Common myeloid progenitor, CD34-positive (primary cell): ENCODE results near the gene ARHGAP8.

ENCODE experiments used
- CTCF ChIA-PET: fragments of 350-600 bp; sonication (Branson Sonifier 250); formaldehyde crosslinking; loops from one replicate; lab custom pipeline; 2021; ENCODE audit warnings: antibody characterized with exemption; lab: Charles Lee
- POLR2A ChIA-PET: fragments of 350-600 bp; sonication (Branson Sonifier 250); formaldehyde crosslinking; loops from one replicate; lab custom pipeline; 2021; ENCODE audit warnings: antibody characterized with exemption; lab: Charles Lee
- DNase-seq, 3 donors: peaks; one replicate each; pipeline versions ENCODE4 v3.0.0 to v3.0.0-alpha.2; 2013
- H3K27ac ChIP-seq, 2 experiments: 1 replicate in 1 of 2; 2 replicates in 1 of 2; pipeline ENCODE4 v1.7.0; 2013; ENCODE audit warnings: inconsistent platforms in 2 of 2, low read length in 2 of 2, mild to moderate bottlenecking in 2 of 2, low read depth in 1 of 2, moderate library complexity in 1 of 2; ENCODE audit not compliant: severe bottlenecking in 2 of 2, insufficient read depth in 1 of 2, poor library complexity in 1 of 2
- H3K27me3 ChIP-seq, 5 experiments: replicated peaks in 2 of 5; 1 replicate in 3 of 5; 2 replicates in 2 of 5; pipeline versions ENCODE4 v1.6.1 to v1.7.0; 2013; ENCODE audit warnings: low read length in 4 of 5, mild to moderate bottlenecking in 2 of 5, moderate library complexity in 2 of 5, inconsistent platforms in 1 of 5; ENCODE audit not compliant: insufficient read depth in 5 of 5, control insufficient read depth in 4 of 5
- H3K36me3 ChIP-seq, 4 experiments: 1 replicate in 2 of 4; 2 replicates in 2 of 4; pipeline versions ENCODE4 v1.6.1 to v1.7.0; 2013; ENCODE audit warnings: low read length in 3 of 4, control low read depth in 1 of 4, mild to moderate bottlenecking in 1 of 4; ENCODE audit not compliant: control insufficient read depth in 4 of 4, insufficient read depth in 4 of 4
- H3K4me1 ChIP-seq, 4 experiments: 1 replicate in 3 of 4; 2 replicates in 1 of 4; pipeline versions ENCODE4 v1.6.1 to v1.7.1; 2013; ENCODE audit warnings: low read length in 3 of 4, mild to moderate bottlenecking in 3 of 4, control low read depth in 1 of 4, inconsistent platforms in 1 of 4, moderate library complexity in 1 of 4; ENCODE audit not compliant: control insufficient read depth in 4 of 4, insufficient read depth in 4 of 4; ENCODE audit errors: control extremely low read depth in 1 of 4
- H3K4me3 ChIP-seq, 7 experiments: 1 replicate in 4 of 7; 2 replicates in 3 of 7; pipeline versions ENCODE4 v1.5.1 to v1.7.0; 2013; ENCODE audit warnings: mild to moderate bottlenecking in 7 of 7, low read length in 6 of 7, moderate library complexity in 6 of 7, inconsistent platforms in 2 of 7, low read depth in 2 of 7, control low read depth in 1 of 7; ENCODE audit not compliant: insufficient read depth in 4 of 7, control insufficient read depth in 1 of 7; ENCODE audit errors: extremely low read depth in 1 of 7
- H3K9me3 ChIP-seq, 5 experiments: 1 replicate in 4 of 5; 2 replicates in 1 of 5; pipeline versions ENCODE4 v1.6.1 to v1.7.1; 2013; ENCODE audit warnings: low read length in 4 of 5, mild to moderate bottlenecking in 2 of 5, inconsistent platforms in 1 of 5, low read depth in 1 of 5, moderate library complexity in 1 of 5; ENCODE audit not compliant: control insufficient read depth in 4 of 5, insufficient read depth in 2 of 5; ENCODE audit errors: control extremely low read depth in 1 of 5
- WGBS: methylation state at CpG from one replicate; pipeline ENCODE4 v1.1.5; 2013; ENCODE audit not compliant: insufficient coverage; 5-methylcytosine and 5-hydroxymethylcytosine counted together

Gene ARHGAP8

GRCh38 chr22:44733426-44734106 lies 18.8 kb upstream of the ARHGAP8 start:
- POLR2A ChIA-PET = no interaction called here
- H3K4me1 ChIP-seq = peaks cover 0 to 27% (median 21%) of the 10 kb centered on the region in 4 experiments
- no peak for DNase-seq
- no peak overlapping the region for H3K4me3 ChIP-seq
- CTCF ChIA-PET = interaction anchor here (0.5 to 11.2 kb wide), 4 partner anchors 17 to 37 kb away, joined by 3 to 156 read pairs (median 10); no protein-coding TSS in a partner anchor
- H3K9me3 ChIP-seq = no peaks in the 10 kb centered on the region
- no peak overlapping the region for H3K27ac ChIP-seq
- no peaks in the 10 kb centered on the region for H3K27me3 ChIP-seq
- peaks cover 0 to 11% (median 3%) of the 10 kb centered on the region in 4 experiments for H3K36me3 ChIP-seq
- WGBS = 100% methylated on average over 8 of the region's 14 CpGs

- Histone ChIP-seq H3K4me3 (no peak overlapping the region), H3K27me3 (no peaks in the 10 kb centered on the region), H3K27ac (no peak overlapping the region), H3K36me3 (peaks cover 0 to 11% (median 3%) of the 10 kb centered on the region in 4 experiments), H3K4me1 (peaks cover 0 to 20% (median 14%) of the 10 kb centered on the region in 4 experiments), H3K9me3 (no peaks in the 10 kb centered on the region)
- no peak for DNase-seq
- CTCF ChIA-PET = interaction anchor here (1.2 to 11.2 kb wide), 8 partner anchors 19 to 53 kb away, joined by 3 to 156 read pairs (median 8); no protein-coding TSS in a partner anchor
- WGBS = 78% methylated on average over 5 of the region's 8 CpGs
- POLR2A ChIA-PET = no interaction called here
Measured at GRCh38 chr22:44734278-44734677, 18.1 kb upstream of the ARHGAP8 start.

- no peak for DNase-seq
- Histone ChIP-seq H3K9me3 (no peaks in the 10 kb centered on the region), H3K4me3 (no peak overlapping the region), H3K27ac (no peak overlapping the region), H3K4me1 (peaks cover 0 to 13% (median 7%) of the 10 kb centered on the region in 4 experiments), H3K36me3 (peaks cover 0 to 11% (median 3%) of the 10 kb centered on the region in 4 experiments), H3K27me3 (no peaks in the 10 kb centered on the region)
- ChIA-PET POLR2A (no interaction called here), CTCF (interaction anchor here (1.0 to 11.2 kb wide), 12 partner anchors 10 to 54 kb away, joined by 3 to 156 read pairs (median 8); no protein-coding TSS in a partner anchor)
- WGBS = 89% methylated on average over 21 of the region's 23 CpGs
Measured at GRCh38 chr22:44734801-44735517, 17.4 kb upstream of the ARHGAP8 start.

GRCh38 chr22:44735518-44736428 lies 16.6 kb upstream of the ARHGAP8 start:
- CTCF ChIA-PET = interaction anchor here (0.6 to 11.2 kb wide), 14 partner anchors 10 to 100 kb away, joined by 3 to 156 read pairs (median 7); no protein-coding TSS in a partner anchor
- Histone ChIP-seq H3K36me3 (peaks cover 0 to 6% (median 2%) of the 10 kb centered on the region in 4 experiments), H3K27ac (no peak overlapping the region), H3K4me3 (no peak overlapping the region), H3K27me3 (no peaks in the 10 kb centered on the region), H3K9me3 (no peaks in the 10 kb centered on the region), H3K4me1 (peaks cover 0 to 5% (median 0%) of the 10 kb centered on the region in 4 experiments)
- peak; percentile 63 to 75 (median 69) for DNase-seq
- 70% methylated on average over 19 of the region's 28 CpGs for WGBS
- POLR2A ChIA-PET = no interaction called here

GRCh38 chr22:44736581-44737405 lies 15.6 kb upstream of the ARHGAP8 start:
- Histone ChIP-seq H3K9me3 (no peaks in the 10 kb centered on the region), H3K4me1 (peaks cover 0 to 2% (median 0%) of the 10 kb centered on the region in 4 experiments), H3K36me3 (peaks cover 0 to 6% (median 0%) of the 10 kb centered on the region in 4 experiments), H3K27me3 (no peaks in the 10 kb centered on the region), H3K27ac (no peak overlapping the region), H3K4me3 (no peak overlapping the region)
- WGBS = 96% methylated on average over 48 of the region's 52 CpGs
- DNase-seq = no peak
- CTCF ChIA-PET = interaction anchor here (0.9 to 11.2 kb wide), 7 partner anchors 15 to 54 kb away, joined by 3 to 156 read pairs (median 11); no protein-coding TSS in a partner anchor
- POLR2A ChIA-PET = no interaction called here
